Measurements from ENCODE around the gene EXOC3. TPM values are rescaled to one million over a fixed set of nuclear protein-coding genes. Genes with fewer than 3 reads are reported as not detected.

EXOC3 gene
- total RNA-seq, 1 donor from 2014 or later, result 43.3 TPM

DNA sequence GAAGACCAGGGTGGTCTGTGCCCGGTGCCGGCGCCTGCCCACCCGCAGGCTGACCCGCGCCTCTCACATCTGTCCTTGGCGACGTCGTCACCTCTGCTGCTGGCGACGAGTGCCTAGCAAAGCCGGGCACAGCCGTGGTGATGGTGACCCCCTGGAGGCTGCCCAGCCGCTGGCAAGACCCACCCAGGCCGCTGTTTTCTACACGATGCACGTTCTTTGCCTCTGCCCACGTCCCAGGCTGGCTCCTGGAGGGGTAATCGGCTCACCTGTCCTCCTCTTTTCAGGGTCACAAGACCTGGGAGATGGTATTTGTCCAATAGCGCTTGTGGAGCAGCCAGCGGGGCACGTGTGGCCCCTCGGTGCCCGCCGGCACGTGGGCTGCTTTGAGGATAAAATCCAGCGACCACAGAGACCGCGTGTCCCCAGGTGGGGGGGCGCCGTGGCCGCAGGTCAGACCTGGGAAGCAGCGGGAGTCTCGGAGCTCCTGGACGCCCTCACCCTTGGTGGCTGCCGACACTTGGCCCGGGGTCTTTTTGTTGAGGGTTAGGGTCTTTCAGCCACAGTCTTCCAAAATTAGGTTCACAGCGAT lies 51.8 kb downstream of the EXOC3 start:
- H3K27ac Mint-ChIP-seq (ENCODE audit: unreplicated experiment), result no peak overlapping the region
- H3K27me3 Mint-ChIP-seq (ENCODE audit: low read depth), result peaks cover 24% of the 10 kb centered on the region

DNA sequence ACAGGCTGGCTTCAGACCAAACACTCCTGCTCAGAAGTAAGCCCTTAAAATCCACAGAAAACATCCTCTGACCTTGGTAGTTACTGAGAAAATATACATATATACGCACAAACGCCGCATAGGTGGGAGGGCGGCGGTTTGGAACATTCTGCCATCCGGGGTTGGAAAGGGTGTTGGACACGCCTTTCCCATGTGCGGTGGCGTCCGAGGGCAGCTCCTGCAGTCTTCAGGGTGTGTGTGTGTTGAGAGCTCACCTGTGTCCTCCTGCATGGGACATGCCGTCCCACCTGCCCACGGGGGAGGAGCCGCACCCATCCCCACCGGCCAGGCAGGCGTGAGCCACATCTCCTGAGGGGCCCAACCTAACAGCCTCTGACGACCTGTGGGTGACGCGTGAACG lies 53.1 kb downstream of the EXOC3 start:
- no peaks in the 10 kb centered on the region for H3K36me3 Mint-ChIP-seq (ENCODE audit: low read depth)
- TF ChIP-seq, protein P1, sequence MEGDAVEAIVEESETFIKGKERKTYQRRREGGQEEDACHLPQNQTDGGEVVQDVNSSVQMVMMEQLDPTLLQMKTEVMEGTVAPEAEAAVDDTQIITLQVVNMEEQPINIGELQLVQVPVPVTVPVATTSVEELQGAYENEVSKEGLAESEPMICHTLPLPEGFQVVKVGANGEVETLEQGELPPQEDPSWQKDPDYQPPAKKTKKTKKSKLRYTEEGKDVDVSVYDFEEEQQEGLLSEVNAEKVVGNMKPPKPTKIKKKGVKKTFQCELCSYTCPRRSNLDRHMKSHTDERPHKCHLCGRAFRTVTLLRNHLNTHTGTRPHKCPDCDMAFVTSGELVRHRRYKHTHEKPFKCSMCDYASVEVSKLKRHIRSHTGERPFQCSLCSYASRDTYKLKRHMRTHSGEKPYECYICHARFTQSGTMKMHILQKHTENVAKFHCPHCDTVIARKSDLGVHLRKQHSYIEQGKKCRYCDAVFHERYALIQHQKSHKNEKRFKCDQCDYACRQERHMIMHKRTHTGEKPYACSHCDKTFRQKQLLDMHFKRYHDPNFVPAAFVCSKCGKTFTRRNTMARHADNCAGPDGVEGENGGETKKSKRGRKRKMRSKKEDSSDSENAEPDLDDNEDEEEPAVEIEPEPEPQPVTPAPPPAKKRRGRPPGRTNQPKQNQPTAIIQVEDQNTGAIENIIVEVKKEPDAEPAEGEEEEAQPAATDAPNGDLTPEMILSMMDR (IDR thresholded peaks at IDR 0.05), result no peak
- no peak overlapping the region for H3K4me3 Mint-ChIP-seq (ENCODE audit: unreplicated experiment)
- no peaks in the 10 kb centered on the region for H3K4me1 Mint-ChIP-seq (ENCODE audit: low read depth)
- H3K27me3 Mint-ChIP-seq (ENCODE audit: low read depth), result peaks cover 24% of the 10 kb centered on the region
- no peaks in the 10 kb centered on the region for H3K9me3 Mint-ChIP-seq (ENCODE audit: low read depth)
- DNase-seq (ENCODE audit: low spot score), result no peak
- H3K27ac Mint-ChIP-seq (ENCODE audit: unreplicated experiment), result no peak overlapping the region

More for the DNA sequence above, 51.8 kb downstream of the EXOC3 start:
- TF ChIP-seq, protein P1 (IDR thresholded peaks at IDR 0.05), result no peak
- Mint-ChIP-seq H3K4me3 (ENCODE audit: unreplicated experiment) (no peak overlapping the region), H3K9me3 (ENCODE audit: low read depth) (no peaks in the 10 kb centered on the region), H3K36me3 (ENCODE audit: low read depth) (no peaks in the 10 kb centered on the region), H3K4me1 (ENCODE audit: low read depth) (no peaks in the 10 kb centered on the region)
- DNase-seq (ENCODE audit: low spot score), result no peak

DNA sequence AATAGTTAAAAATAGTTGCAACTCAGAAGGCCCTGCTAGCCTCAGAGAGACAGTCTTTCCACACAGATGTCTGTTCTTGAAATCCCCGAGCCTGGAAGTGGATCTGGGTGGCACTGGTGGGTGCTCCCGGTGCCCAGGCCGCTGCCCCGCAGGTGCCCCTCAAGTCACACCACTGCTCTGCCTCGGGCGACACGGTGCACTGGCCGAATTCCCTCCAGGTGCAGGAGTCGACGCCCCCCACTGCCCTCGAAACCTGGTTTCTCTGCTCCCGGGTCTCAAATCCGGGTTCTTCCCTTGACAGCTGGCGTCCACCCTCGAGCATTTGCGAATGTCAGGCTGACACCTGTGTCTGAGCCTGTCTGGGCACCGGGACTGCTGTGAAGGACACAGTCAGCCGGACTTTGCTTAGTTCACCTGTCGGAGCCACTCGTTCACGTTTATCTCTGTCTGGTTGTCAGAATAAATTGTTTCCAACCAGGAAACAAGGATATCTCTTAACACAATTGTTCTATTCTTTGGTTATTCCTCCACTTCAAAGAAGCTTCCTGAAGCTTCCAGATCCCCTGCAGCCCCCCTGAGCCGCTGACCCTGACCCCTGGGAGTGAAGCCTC lies 54.2 kb downstream of the EXOC3 start:
- no peak for DNase-seq (ENCODE audit: low spot score)
- peaks cover 28% of the 10 kb centered on the region for H3K27me3 Mint-ChIP-seq (ENCODE audit: low read depth)
- H3K36me3 Mint-ChIP-seq (ENCODE audit: low read depth), result no peaks in the 10 kb centered on the region
- H3K9me3 Mint-ChIP-seq (ENCODE audit: low read depth), result no peaks in the 10 kb centered on the region
- no peak overlapping the region for H3K27ac Mint-ChIP-seq (ENCODE audit: unreplicated experiment)
- TF ChIP-seq, protein P1 (IDR thresholded peaks at IDR 0.05), result no peak
- peaks cover 4% of the 10 kb centered on the region for H3K4me1 Mint-ChIP-seq (ENCODE audit: low read depth)
- no peak overlapping the region for H3K4me3 Mint-ChIP-seq (ENCODE audit: unreplicated experiment)

DNA sequence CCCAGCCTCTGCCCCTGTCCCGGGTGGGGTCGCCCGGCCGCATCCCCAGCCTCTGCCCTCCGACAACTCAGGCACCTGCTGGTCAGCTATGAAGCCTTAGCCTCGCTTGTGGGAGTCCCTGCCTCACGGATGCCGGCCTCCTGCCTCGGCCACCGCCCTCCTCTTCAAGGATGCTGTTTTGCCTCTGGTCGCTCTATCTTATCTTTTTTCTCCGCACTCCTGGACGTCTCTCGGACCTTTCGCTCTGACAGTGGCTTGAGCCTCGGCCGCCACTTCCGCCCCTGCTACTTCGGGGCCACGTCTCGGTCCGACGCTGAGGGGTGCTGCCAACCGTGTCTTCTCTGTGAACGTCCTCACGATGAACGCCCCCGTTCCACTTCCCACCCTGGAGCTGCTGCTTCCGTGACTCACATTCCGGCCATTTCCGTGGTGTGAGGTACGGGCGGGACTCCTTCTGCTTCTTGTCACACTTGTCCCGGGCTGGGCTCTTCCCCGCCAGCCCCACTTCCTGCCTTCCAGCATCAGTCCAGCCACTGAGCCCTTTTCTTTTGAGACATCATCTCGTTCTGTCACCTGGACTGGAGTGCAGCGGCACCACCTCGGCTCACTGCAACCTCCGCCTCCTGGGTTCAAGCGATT lies 55.0 kb downstream of the EXOC3 start:
- no peak overlapping the region for H3K27ac Mint-ChIP-seq (ENCODE audit: unreplicated experiment)
- TF ChIP-seq, protein P1 (IDR thresholded peaks at IDR 0.05), result no peak
- peaks cover 34% of the 10 kb centered on the region for H3K27me3 Mint-ChIP-seq (ENCODE audit: low read depth)
- H3K4me3 Mint-ChIP-seq (ENCODE audit: unreplicated experiment), result no peak overlapping the region
- H3K36me3 Mint-ChIP-seq (ENCODE audit: low read depth), result no peaks in the 10 kb centered on the region
- H3K9me3 Mint-ChIP-seq (ENCODE audit: low read depth), result no peaks in the 10 kb centered on the region
- H3K4me1 Mint-ChIP-seq (ENCODE audit: low read depth), result peaks cover 6% of the 10 kb centered on the region
- no peak for DNase-seq (ENCODE audit: low spot score)

DNA sequence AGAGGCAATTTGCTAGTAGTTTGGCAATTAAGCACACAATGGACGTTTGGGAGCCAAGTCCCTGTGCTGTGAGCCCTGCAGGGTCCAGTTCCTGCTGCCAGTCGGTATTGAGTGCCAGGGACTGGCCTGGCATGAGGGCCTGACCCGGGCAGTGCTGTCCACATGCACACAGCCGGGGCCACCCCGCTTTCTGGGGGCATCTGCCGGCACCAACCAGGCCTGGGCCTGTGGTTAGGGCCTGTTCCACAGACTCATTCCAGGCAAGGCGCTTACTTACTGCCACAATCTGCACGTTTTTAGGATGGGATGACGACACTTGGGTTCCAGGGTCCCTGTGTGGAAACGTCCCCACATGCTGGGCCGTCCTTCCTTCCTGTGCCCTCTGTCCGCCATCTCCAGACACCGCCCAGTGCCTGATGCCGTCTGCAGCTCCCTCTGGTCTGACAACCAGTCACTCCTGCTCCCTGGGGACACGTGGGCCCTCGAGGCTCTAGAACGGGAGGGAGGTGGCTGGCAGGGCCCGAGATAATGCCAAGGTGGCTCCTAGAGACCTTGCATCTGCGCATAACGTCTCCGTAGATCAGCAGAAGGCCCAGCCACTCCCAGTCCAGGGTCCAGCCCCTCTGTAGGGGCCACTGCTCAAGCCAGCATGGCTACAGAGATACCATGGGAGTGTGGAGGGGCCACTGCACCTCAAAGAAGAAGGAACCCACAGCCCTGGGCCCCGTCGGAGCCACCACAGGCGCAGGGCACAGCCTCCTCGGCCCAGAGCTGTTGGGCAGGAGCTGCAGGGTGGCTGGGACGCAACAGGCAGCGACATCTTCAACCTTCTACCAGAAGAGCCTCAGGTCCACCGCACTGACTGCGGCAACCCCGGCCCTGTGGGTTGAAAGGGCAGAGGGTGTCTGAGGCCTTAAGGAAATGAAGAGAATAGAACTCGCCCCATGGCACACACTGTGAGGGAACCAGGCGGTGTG lies 56.5 kb downstream of the EXOC3 start:
- no peaks in the 10 kb centered on the region for H3K36me3 Mint-ChIP-seq (ENCODE audit: low read depth)
- peaks cover 6% of the 10 kb centered on the region for H3K4me1 Mint-ChIP-seq (ENCODE audit: low read depth)
- DNase-seq (ENCODE audit: low spot score), result no peak
- TF ChIP-seq, protein P1 (IDR thresholded peaks at IDR 0.05), result no peak
- H3K27ac Mint-ChIP-seq (ENCODE audit: unreplicated experiment), result no peak overlapping the region
- H3K9me3 Mint-ChIP-seq (ENCODE audit: low read depth), result no peaks in the 10 kb centered on the region
- peaks cover 34% of the 10 kb centered on the region for H3K27me3 Mint-ChIP-seq (ENCODE audit: low read depth)
- no peak overlapping the region for H3K4me3 Mint-ChIP-seq (ENCODE audit: unreplicated experiment)
